Prostate gland (tissue), 2 donors: ENCODE results near the gene HIP1R. TPM values are rescaled to one million over a fixed set of nuclear protein-coding genes. Genes with fewer than 3 reads are reported as not detected.
A peak's percentile ranks its signal among the peaks of the same experiment; 100 is the strongest.

ENCODE experiments used
- DNase-seq: peaks from one replicate; pipeline ENCODE4 v3.0.0-alpha.2; 2019; ENCODE audit warnings: low spot score
- H3K27ac ChIP-seq, 2 donors: fragments of 200-600 bp; sonication (generic); 2 replicates each; pipeline ENCODE4 v1.5.1; 2017 to 2019
- H3K27me3 ChIP-seq: fragments of 200-600 bp; sonication (generic); replicated peaks from 2 replicates; pipeline ENCODE4 v1.5.1; 2019; ENCODE audit not compliant: insufficient read depth
- H3K36me3 ChIP-seq, 2 donors: fragments of 200-600 bp; sonication (generic); 1 replicate in 1 of 2; 2 replicates in 1 of 2; pipeline versions ENCODE4 v1.5.1 to v1.8.1; 2017 to 2019
- H3K4me1 ChIP-seq: fragments of 200-600 bp; sonication (generic); replicated peaks from 2 replicates; pipeline ENCODE4 v1.5.1; 2019
- H3K4me3 ChIP-seq, 2 donors: fragments of 200-600 bp; sonication (generic); 2 replicates each; pipeline ENCODE4 v1.5.1; 2017 to 2019
- H3K9me3 ChIP-seq: fragments of 200-600 bp; sonication (generic); 2 replicates; pipeline ENCODE4 v1.5.1; 2017
- CTCF ChIP-seq, 4 experiments: fragments of 200-600 bp in 2 of 4; fragments of 450-650 bp in 2 of 4; sonication (generic) in 2 of 4; IDR thresholded peaks; 1 replicate in 3 of 4; 2 replicates in 1 of 4; pipeline ENCODE4 v1.5.1; 2016 to 2019; ENCODE audit warnings: antibody characterized with exemption in 4 of 4, mild to moderate bottlenecking in 2 of 4, moderate library complexity in 2 of 4
- POLR2A ChIP-seq: fragments of 450-650 bp; IDR thresholded peaks from one replicate; pipeline ENCODE4 v1.6.1; 2016; ENCODE audit warnings: antibody characterized with exemption, mild to moderate bottlenecking
- POLR2AphosphoS5 ChIP-seq: sonication (generic); formaldehyde crosslinking; IDR thresholded peaks from one replicate; pipeline ENCODE4 v1.6.1; 2017; ENCODE audit warnings: antibody characterized with exemption
- WGBS: methylation state at CpG from one replicate; pipeline ENCODE4 v1.1.5; 2018; 5-methylcytosine and 5-hydroxymethylcytosine counted together
- intact Hi-C: fragments of 100-400 bp; cut with DNase I; formaldehyde crosslinking; loops from one replicate; pipeline ENCODE4 v1.14.2; 2022
- total RNA-seq, 2 donors: library from RNA; depleted of rRNA; stranded (reverse); fragments of >200 nt; gene quantifications; one replicate each; pipeline ENCODE4 v1.1.0, GENCODE V29; 2016

The HIP1R gene
- total RNA-seq, 2 donors from 2014 or later, result 45.1 to 79.3 TPM

GRCh38 chr12:122841544-122842321 is 6.5 kb downstream of the HIP1R start:
- TF ChIP-seq POLR2AphosphoS5, result no peak
- TF ChIP-seq CTCF (IDR thresholded peaks at IDR 0.05), result no peak
- no peak for TF ChIP-seq POLR2A
- WGBS, result 50% methylated on average over 23 of the region's 23 CpGs
- Histone ChIP-seq H3K27me3 (no peaks in the 10 kb centered on the region), H3K27ac (peak overlapping the region; percentile 45 to 56), H3K4me3 (no peak overlapping the region), H3K9me3 (no peaks in the 10 kb centered on the region), H3K4me1 (peaks cover 6% of the 10 kb centered on the region), H3K36me3 (no peaks in the 10 kb centered on the region)
- DNase-seq, result no peak
- intact Hi-C loops, result loop anchor here (5.0 kb wide), 1 partner anchor 49 kb away; no protein-coding TSS in a partner anchor

- Histone ChIP-seq H3K9me3 (no peaks in the 10 kb centered on the region), H3K4me1 (peaks cover 5% of the 10 kb centered on the region), H3K27ac (no peak overlapping the region), H3K4me3 (no peak overlapping the region), H3K27me3 (no peaks in the 10 kb centered on the region), H3K36me3 (no peaks in the 10 kb centered on the region)
- no peak for DNase-seq
- TF ChIP-seq CTCF (IDR thresholded peaks at IDR 0.05) (no peak), POLR2A (no peak), POLR2AphosphoS5 (no peak)
- WGBS, result 80% methylated on average over 22 of the region's 22 CpGs
- intact Hi-C loops, result loop anchor here (5.0 kb wide), 1 partner anchor 50 kb away; no protein-coding TSS in a partner anchor
Measured at GRCh38 chr12:122842505-122843405, 7.5 kb downstream of the HIP1R start.

- Histone ChIP-seq H3K27ac (no peak overlapping the region), H3K4me3 (no peak overlapping the region), H3K27me3 (no peaks in the 10 kb centered on the region), H3K4me1 (no peaks in the 10 kb centered on the region), H3K36me3 (no peaks in the 10 kb centered on the region), H3K9me3 (no peaks in the 10 kb centered on the region)
- no peak for DNase-seq
- intact Hi-C loops, result loop anchor here (5.0 kb wide), 1 partner anchor 51 kb away; no protein-coding TSS in a partner anchor
- TF ChIP-seq POLR2A (no peak), CTCF (IDR thresholded peaks at IDR 0.05) (no peak), POLR2AphosphoS5 (no peak)
- 94% methylated on average over 8 of the region's 8 CpGs for WGBS
Measured at GRCh38 chr12:122843455-122843854, 8.2 kb downstream of the HIP1R start.

GRCh38 chr12:122844366-122844971 is 9.2 kb downstream of the HIP1R start:
- Histone ChIP-seq H3K27me3 (no peaks in the 10 kb centered on the region), H3K4me3 (no peak overlapping the region), H3K9me3 (no peaks in the 10 kb centered on the region), H3K36me3 (no peaks in the 10 kb centered on the region), H3K27ac (no peak overlapping the region), H3K4me1 (no peaks in the 10 kb centered on the region)
- 82% methylated on average over 8 of the region's 8 CpGs for WGBS
- intact Hi-C loops, result loop anchor here (5.0 kb wide), 1 partner anchor 52 kb away; no protein-coding TSS in a partner anchor
- DNase-seq, result no peak
- TF ChIP-seq CTCF (IDR thresholded peaks at IDR 0.05) (no peak), POLR2AphosphoS5 (no peak)
